GM19240 (cell line): ENCODE measurements around the gene FYN.
A peak's percentile ranks its signal among the peaks of the same experiment; 100 is the strongest.

ENCODE experiments used
- DNase-seq: peaks from one replicate; pipeline ENCODE4 v3.0.0; 2011; ENCODE audit warnings: low spot score; ENCODE audit not compliant: insufficient read length

The FYN gene

DNA sequence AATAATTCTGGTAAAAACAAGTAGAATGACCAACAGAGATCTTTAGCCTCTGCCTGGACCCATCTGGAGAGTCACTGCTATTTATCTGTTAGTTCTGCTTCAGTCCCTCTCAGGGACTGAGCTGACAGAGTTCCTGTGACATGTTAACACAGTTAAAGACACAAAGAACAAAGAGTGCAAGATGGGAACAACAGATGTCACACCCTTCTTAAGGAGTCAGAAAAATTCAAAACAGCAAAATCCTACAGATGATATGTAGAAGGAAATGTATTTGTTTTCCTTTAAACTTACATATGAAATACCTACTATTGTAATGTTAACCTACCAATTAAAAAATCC lies 102.2 kb downstream of the FYN start:
- no peak for DNase-seq

DNA sequence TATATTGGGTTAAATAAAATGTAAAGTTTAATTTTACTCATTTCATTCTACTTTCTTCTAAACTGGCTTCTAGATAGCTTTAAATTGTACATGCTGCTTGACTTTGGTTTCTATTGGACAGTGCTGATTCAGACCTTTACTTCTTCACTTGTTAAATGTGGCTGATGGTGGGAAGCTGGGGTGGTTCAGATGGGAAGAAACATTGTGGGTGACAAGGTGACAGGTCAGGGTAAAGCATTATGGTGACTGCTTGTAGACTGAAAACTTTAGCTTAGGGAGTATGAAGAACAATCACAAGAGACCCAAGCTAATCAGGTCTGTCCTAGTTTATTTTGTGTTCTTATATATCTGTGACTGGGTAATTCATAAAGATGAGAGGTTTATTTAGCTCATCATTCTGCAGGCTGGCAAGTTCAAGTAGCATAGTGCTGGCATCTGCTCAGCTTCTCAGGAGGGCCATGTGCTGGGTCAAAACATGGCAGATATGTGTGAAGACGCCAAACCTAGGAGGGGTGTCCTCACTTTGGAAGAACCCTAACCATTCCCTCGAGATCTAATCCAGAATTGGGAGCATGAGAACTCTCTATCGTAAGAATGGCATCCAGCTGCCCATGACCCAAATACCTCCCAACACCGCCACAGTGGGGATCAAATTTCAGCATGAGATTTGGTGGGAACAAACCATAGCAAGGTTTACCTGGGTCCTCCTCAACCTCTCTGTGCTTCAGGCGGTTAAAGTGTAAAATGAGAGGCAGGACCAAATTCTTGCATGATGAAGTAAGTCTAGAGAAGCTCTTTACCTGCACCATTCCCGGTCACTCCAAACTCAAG lies 102.8 kb downstream of the FYN start:
- no peak for DNase-seq

DNA sequence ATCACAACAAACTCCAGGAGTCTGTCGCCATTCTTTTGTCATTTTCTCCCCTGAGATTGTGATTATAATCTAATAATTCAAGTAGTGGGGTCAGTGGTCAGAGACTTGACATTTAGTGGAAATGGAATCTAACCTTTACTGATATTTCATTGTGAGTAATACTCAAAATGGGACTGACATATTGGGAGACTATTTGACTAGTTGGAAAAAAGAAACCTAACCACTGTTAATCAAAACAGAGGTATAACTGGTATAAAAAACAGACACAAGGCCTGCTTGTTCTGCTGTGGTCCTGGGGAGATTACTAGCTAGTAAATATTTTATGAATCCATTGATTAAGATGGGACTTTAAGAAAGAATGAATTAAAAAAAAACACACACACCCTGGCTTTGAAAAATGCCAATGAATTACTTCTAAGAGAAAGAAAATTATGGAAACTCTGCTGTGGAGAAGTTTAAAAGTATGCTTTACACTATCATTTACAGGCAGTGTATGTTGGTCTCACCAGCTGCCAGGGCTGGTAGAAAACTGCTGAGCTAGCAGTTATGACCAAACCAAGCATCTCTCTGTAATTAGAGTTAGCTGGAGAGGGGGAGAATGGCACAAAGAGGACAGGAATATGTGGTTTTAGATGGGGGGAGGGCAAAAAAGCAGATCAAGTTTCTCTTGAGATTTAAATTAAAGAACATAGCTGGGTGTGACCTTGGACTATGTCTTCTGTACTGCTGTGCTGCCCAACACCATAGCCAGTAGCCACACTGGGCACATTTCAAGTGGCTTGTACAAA lies 103.7 kb downstream of the FYN start:
- no peak for DNase-seq

DNA sequence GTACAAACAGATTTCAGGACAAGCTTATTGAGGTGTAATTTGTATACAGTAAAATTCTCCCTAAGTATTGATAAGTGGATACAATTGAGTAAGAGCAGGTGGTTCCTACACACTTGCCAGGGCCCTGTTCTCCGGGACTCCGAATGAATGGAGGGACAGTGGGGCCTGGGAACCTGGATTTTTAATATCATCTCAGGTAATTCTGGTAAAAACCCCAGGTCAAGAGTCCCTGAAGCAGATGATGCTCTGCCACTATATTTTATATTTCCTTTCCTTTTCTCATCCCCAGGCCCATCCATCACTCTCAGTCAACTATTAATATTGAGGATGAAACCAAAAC lies 104.9 kb downstream of the FYN start:
- DNase-seq: no peak

DNA sequence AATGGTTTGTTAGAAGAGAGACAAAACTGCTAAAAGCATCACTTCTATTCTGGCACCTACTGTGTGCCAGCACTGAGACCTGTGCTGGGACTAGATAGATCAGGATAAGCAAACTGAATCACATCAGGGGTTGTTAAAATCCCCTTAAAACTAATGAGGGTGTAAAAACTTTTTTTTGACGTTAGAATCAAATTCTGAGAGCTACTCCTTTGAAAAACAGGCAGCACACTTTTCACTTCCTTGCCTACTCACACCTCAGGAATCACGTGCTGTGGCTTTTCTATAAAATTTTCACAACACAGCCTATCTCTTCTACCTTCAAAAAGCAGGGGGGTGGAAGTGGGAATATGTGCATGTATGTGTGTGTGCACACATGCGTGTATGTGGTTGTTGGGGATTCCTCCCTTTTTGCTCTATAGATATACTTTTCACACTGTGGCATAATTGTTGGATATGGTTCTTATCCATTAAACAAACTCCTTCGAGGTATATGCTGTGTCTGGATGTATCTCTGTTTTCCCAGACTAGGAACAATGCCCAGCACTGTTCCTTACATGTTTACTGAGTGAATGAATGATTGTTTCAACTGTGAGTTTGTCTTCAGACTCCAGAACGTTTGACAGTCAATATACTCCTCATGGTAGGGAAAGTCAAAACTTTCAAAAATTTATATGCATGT lies 105.4 kb downstream of the FYN start:
- DNase-seq: no peak

DNA sequence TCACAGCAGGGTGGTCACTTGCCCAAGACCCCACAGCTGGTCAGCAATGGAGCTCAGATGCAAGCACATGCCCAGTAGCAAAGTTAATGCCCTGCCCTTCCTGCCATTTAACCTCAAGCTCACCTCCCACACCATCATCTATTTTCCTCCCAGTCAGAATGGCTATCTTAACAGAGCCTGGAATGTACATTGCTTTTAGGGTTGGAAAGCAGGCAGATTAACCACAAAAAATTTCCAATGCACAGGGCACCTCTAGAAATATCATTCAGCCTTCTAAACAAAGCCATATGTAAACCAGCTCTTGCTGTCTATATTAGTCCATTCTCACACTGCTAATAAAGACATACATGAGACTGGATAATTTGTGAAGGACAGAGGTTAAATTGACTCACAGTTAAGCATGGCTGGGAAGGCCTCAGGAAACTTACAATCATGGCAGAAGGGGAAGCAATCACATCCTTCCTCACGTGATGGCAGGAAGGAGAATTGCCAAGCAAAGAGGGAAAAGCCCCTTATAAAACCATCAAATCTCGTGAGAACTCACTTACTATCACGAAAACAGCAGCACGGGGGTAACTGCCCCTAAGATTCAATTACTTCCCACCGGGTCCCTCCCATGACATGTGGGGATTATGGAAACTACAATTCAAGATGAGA lies 106.9 kb downstream of the FYN start:
- DNase-seq: no peak

DNA sequence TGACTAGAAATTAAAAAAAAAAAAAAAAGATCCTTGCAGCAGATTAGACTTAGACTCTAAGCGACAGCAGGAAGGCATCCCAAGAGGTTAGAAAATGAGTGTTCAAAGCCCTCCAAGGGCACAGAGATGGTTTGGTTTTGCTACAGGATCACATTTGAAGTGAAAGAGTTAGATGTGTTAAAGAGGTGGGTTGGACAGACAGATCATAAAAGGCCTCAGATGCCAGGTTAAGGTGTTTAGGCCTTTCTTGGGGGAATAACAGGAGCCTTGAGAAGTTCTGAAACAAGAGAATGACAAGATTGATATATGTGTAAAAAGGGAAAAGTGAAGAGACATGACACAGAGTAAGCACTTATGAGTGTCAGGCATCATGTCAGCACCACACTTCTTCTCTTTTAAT lies 107.5 kb downstream of the FYN start:
- DNase-seq: no peak

DNA sequence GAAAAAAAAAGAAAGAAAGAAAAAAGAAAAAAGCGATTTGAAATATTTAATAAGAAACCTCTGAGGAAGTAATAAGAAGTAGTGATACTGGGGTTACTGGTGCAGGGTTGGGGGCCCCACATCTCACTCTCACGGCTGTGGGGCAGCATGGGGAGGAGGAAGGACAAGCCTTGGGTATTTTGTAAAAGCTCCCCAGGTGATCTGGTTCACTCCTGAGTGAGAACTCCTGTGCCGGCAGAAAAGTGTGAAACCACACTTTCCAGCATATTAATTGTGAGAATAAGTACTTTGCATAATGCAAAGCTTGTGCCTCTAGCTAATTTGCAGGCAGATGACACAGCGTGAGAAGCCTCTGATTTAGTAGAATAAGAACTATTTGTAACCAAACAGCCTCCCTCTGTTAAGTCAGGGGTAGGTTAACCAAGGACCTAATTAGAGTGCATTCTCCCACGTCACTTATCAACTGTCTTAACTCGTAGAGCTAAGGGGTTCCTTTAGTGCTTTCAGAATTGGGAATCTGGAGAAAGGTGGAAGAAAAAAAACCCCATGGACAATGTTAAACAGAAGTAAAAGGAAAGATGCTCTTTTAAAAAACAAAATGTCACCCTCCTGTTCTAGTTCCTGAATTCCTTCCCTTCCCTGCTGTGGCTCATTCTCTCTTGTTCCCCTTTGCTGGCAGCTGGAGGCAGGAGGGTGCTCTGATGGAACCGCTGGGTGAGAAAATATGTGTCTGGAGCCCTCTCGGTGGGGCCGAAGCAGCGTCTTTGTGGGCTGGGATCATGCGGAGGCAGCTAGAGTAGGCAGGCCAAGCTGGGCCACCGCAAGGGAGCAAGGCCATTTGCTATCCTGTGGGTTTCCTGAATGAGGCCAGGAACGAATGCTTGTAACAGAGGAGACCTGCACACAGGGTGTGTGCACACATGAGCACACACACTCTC lies 108.7 kb downstream of the FYN start:
- DNase-seq: peak; percentile 30

DNA sequence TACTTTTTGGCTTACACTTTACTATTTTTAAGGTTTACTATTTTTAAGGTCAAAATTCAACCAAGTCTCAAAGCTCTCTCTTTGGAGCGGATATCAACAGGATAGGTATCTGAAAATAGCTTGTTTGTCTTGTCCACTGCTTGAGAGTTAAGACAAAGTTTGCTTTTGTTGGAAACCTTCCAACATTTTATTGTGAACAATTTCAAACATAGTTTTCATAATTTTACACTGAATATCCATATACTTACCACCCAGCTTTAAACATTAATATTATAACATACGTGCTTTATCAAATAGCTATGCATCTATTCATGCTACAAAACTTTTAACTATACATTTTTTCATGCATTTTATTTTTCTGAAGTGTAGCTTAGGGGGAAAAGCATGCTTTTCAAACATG lies 109.9 kb downstream of the FYN start:
- no peak for DNase-seq

DNA sequence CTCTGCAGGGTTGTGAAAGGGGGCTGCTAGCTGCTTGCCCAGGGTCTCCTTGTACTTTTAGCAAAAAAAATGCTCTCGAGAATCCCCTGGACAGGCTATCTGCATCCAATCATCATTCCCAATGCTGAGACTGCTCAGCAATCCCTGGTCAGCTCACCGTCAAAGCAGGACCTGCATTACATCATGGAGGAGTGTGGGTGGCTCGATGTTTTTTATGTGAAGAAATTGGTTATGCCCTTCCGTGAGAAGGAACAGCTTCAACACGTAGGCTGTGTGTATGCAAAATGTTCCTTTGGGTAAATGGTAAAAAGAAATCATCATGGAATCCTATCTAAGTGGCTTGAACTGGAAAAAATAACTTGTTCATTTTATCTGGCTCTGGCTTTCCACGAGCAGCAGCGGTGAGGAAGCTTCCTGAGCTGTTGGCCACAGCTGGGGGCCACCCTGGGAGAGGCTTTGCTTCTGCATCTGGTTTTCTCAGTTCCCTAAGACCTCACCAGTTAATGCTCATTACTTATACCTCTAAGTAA lies 111.4 kb downstream of the FYN start:
- no peak for DNase-seq

DNA sequence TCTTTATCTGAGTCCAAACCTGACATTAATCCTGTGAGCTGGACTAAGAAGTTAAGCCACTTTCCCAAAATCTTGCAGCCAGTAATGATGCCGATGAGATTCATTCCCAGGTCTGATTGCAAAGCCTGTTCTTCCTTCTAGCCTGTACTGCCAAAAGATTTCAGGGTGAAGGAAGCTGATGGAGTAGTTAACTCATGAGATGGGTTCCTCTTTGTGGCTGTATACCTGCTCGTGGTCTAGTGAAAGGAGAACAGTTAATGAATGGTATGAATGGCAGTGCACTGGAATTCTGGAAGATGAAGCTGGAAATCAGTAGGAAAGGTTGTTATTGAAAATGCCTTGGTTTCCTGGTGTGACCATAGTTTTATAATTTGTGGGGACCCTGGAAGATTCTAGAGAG lies 112.0 kb downstream of the FYN start:
- DNase-seq: no peak

DNA sequence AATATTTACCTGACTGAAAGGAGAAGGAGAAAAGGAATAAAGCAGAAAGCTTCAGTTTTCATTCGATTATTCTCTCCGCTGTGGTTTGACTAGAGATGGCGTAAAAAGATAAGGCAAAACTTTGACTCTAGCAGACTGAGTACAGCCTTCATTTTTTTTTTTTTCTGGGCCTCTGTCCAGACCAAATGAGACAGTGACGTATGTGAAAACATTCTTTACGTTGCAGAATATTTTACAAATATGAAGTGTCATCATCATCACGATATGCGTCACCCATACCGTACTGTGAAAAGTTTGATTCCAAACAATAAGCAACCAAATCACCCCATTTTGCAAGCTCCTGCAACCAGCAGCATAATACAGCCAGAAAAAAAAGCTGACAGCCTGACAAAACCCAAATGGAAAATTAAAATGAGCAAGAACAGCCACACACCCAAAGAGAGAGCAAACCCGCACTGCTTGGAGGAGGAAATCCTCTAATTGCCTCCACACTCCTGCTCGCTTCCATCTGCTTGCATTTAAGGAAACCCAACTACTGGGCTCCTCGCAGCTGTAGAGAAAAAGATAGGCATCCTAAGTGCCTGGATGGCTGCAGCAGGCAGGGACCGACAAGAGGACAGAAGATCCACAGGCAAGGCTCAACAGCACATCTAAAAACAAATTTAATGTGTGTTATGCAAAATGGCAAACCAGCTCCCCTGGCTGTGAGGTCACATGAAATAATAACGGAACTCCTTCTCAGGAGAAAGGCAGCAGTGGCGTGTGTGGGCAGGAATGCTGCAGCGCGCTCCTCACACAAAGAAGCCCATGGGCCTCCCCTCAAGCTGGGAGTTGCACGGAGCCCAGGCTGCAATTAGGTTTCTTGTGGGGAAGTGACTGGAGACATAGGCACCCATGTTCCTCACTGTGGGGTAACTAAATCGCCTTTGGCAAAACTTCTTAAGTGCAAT lies 113.1 kb downstream of the FYN start:
- DNase-seq: no peak

DNA sequence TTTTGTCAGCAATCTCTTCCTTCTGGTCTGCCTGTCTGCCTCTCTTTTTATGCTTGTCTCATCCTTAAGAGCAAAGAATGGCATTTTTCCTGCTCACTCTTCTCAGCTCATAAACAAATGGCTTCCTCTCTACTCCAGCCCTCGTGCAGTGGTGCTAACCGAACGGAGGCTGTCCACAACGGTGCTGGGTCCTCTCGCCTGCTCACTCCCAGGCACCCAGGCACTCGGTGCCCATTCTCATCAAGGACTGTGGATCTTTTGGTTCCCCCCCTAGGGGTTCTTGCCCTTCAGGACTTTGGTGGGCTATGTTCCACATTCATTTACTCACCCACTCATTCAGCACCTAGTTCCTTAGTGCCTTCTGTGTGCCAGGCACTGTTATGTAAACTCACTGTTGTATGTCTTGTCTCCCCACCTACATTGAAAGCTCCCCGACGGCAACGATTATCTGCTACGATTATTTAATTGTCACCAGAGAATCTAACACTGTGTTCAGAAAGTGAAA lies 113.9 kb downstream of the FYN start:
- DNase-seq: no peak

DNA sequence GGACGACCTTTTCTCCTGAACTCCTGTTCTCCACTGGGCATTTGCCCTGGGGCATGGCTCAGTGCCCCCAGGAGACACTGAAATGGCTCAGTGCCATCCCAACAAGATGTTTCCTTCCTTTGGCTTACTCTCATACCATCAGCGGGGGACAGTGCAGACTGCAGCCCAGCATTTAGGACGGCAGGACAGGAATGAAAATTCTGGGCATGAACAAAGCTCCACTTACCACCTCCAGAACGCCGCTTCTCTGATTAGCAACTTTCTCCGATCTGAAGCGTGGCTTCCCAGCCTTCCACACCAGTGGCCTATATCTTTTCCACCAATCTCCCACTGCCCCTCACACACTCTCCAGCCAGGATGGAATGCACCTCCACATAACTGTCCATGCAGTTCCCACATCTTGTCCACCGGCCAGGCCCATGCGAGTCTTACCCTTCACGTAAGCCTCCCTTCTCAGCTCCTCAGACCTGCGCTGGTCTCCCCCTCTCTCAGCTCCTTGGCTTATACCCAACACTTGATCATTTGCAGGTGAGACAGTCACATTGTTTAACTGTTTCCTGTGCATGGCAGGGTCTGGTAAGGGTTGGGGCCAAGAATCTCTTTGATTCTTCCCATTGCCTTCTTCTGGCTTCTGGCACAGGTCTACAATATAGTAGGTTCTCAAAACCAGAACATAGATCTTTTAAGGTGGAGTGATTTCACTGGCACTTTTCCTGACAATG lies 114.5 kb downstream of the FYN start:
- DNase-seq: no peak

DNA sequence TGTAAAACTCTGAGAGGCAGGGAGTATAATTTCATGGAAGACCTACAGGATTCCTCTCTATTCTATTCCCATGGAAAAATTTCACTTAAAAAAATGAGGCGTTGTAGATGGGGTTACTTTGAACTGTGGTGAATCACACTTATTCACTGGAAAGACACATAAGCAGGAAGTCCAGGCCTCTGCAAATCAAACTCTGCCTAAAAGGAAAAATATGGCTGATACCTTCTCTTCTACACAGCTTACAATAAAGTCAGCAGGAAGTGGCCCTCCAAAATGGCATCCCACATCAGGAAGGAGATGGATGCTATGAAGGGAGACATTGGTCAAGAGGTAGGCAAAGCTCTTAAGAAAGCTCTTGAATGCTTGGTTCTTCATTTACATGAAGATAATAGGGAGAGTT lies 115.9 kb downstream of the FYN start:
- DNase-seq: no peak

DNA sequence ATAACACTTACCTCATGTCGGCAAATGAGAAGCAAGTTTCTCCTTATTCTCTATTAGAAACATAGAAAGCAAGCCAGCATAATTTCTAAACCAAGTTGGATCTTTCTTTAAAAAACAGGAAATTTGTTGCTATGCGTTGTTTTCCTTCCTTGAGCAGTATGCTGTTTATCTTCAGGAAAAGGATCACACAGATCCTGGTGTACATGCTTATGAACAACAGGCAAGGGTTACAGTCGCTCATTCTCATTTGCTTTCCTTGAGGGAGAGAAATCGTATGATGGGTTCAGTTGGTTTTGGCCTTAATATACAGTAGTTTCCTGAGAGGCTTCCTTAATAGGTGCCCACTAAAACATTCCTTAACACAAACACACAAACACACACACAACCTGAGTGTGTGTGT lies 118.8 kb downstream of the FYN start:
- no peak for DNase-seq

DNA sequence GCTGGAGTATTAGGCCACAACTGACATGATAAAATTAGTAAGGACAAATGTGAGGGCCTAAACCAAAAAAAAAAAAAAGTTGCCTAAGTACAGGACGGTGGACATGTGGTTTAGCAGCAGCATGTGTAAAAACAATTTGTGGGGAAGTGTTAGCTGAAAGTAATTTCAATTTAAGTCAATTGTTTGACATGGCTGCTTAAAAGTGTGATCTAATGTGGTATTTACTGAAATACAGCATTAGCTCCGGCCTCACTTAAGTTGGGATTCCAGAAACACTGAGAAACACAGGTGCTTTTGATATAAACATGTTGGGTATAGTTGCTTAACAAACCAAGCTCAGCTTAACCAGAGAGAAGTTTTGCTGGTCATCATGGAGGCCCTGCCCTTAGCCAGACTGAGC lies 119.7 kb downstream of the FYN start:
- DNase-seq: no peak

DNA sequence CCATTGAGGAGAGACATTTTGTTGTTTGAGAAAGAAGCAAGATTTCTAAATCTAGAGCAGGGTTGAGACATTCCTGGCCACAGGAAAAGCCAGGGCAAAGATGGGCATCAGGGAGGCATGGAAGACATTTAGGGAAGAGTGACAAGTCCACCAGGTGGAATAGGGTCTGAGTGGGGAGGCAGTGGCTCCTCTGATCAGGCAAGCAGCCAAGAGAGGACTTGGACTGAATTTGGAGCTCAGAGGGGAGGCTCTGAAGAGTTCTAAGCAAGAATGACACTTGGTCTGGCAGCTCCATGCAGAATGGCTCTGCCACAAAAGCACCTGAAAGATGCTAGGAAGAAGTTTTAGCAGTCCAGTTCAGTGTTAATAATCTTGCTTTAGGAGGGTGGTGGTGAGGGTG lies 120.8 kb downstream of the FYN start:
- no peak for DNase-seq
